Naive thymus-derived CD4-positive, alpha-beta T cell (primary cell): ENCODE results near the gene SH3BP5. TPM values are rescaled to one million over a fixed set of nuclear protein-coding genes. Genes with fewer than 3 reads are reported as not detected.

ENCODE experiments used
- ATAC-seq: fragments of 150-1000 bp; cut with Tn5 transposase; 2 replicates; pipeline ENCODE4 v1.10.0; 2021; ENCODE audit warnings: mild to moderate bottlenecking, moderate library complexity
- CTCF ChIA-PET: fragments of 350-600 bp; sonication (Branson Sonifier 250); formaldehyde crosslinking; loops from one replicate; lab custom pipeline; 2021; ENCODE audit warnings: antibody characterized with exemption; lab: Charles Lee
- POLR2A ChIA-PET: fragments of 350-600 bp; sonication (Branson Sonifier 250); formaldehyde crosslinking; loops from one replicate; lab custom pipeline; 2021; ENCODE audit warnings: antibody characterized with exemption, inconsistent platforms; lab: Charles Lee
- DNase-seq, 9 donors: peaks; one replicate each; pipeline versions ENCODE4 v3.0.0 to v3.0.0-alpha.2; 2020 to 2022; ENCODE audit warnings: mixed read lengths in 1 of 9
- H3K27ac ChIP-seq: one replicate; pipeline ENCODE4 v1.7.0; 2013; ENCODE audit warnings: mild to moderate bottlenecking, low read depth, low read length, moderate library complexity
- H3K27me3 ChIP-seq, 2 donors: one replicate each; pipeline ENCODE4 v1.7.0; 2013; ENCODE audit warnings: low read length in 2 of 2, mild to moderate bottlenecking in 2 of 2, moderate library complexity in 2 of 2; ENCODE audit not compliant: control insufficient read depth in 2 of 2, insufficient read depth in 2 of 2
- H3K36me3 ChIP-seq, 3 experiments: 1 replicate in 2 of 3; 2 replicates in 1 of 3; pipeline ENCODE4 v1.7.0; 2013; ENCODE audit warnings: low read length in 3 of 3, mild to moderate bottlenecking in 3 of 3, moderate library complexity in 1 of 3; ENCODE audit not compliant: insufficient read depth in 3 of 3, control insufficient read depth in 2 of 3
- H3K4me1 ChIP-seq, 2 donors: one replicate each; pipeline ENCODE4 v1.7.0; 2013; ENCODE audit warnings: low read length in 2 of 2, mild to moderate bottlenecking in 2 of 2, moderate library complexity in 1 of 2; ENCODE audit not compliant: control insufficient read depth in 2 of 2, insufficient read depth in 2 of 2
- H3K4me3 ChIP-seq: 2 replicates; pipeline ENCODE4 v1.7.0; 2013; ENCODE audit warnings: mild to moderate bottlenecking, low read length
- H3K9me3 ChIP-seq, 3 experiments: 1 replicate in 2 of 3; 2 replicates in 1 of 3; pipeline ENCODE4 v1.7.0; 2013; ENCODE audit warnings: low read length in 3 of 3; ENCODE audit not compliant: control insufficient read depth in 2 of 3
- H3K27ac Mint-ChIP-seq, 9 donors: one replicate each; pipeline ENCODE4 v1.8.0; 2020 to 2022; ENCODE audit warnings: mixed read lengths in 9 of 9, mild to moderate bottlenecking in 8 of 9, moderate library complexity in 5 of 9, inconsistent platforms in 2 of 9
- H3K27me3 Mint-ChIP-seq, 5 donors: one replicate each; pipeline ENCODE4 v1.8.0; 2021 to 2022; ENCODE audit warnings: mixed read lengths in 5 of 5, mild to moderate bottlenecking in 1 of 5
- H3K36me3 Mint-ChIP-seq, 5 donors: one replicate each; pipeline ENCODE4 v1.8.0; 2020 to 2022; ENCODE audit warnings: mixed read lengths in 5 of 5, mild to moderate bottlenecking in 3 of 5, inconsistent platforms in 1 of 5
- H3K4me1 Mint-ChIP-seq, 7 donors: one replicate each; pipeline ENCODE4 v1.8.0; 2020 to 2022; ENCODE audit warnings: mixed read lengths in 7 of 7, mild to moderate bottlenecking in 3 of 7, inconsistent platforms in 1 of 7
- H3K4me3 Mint-ChIP-seq, 10 donors: one replicate each; pipeline ENCODE4 v1.8.0; 2020 to 2022; ENCODE audit warnings: mild to moderate bottlenecking in 10 of 10, mixed read lengths in 10 of 10, moderate library complexity in 6 of 10, inconsistent platforms in 2 of 10
- H3K9me3 Mint-ChIP-seq, 11 donors: one replicate each; pipeline ENCODE4 v1.8.0; 2020 to 2022; ENCODE audit warnings: mixed read lengths in 11 of 11, mild to moderate bottlenecking in 4 of 11, inconsistent platforms in 1 of 11, moderate library complexity in 1 of 11
- intact Hi-C, 2 donors: fragments of 100-400 bp; cut with micrococcal nuclease; formaldehyde crosslinking; loops; one replicate each; pipeline ENCODE4 v1.15.1; 2023
- polyA plus RNA-seq, 2 donors: library from polyadenylated mRNA; unstranded; fragments of 300-500 nt; fragmentation: Illumina TruSeq; gene quantifications; one replicate each; pipeline ENCODE4 v1.2.3, GENCODE V29; 2021
- total RNA-seq, 6 experiments: library from RNA in 5 of 6; stranded (reverse) in 5 of 6; gene quantifications; 1 replicate in 5 of 6; 2 replicates in 1 of 6; pipeline ENCODE4 v1.2.3 and lab custom pipeline; 2021 to 2026

The SH3BP5 gene
- total and polyA plus RNA-seq, 7 experiments from 2014 or later = 18.5 to 64.7 (median 39.5) TPM

GRCh38 chr3:15269091-15269989 lies 63.0 kb downstream of the SH3BP5 start:
- Mint-ChIP-seq H3K9me3 (no peaks in the 10 kb centered on the region), H3K36me3 (peaks cover 0 to 28% (median 5%) of the 10 kb centered on the region in 5 donors), H3K27me3 (peaks cover 0 to 3% (median 0%) of the 10 kb centered on the region in 5 donors), H3K27ac (peak overlapping the region; percentile 69 to 90 (median 80)), H3K4me1 (peaks cover 57 to 91% (median 76%) of the 10 kb centered on the region in 7 donors), H3K4me3 (peak overlapping the region; percentile 61 to 81 (median 70))
- DNase-seq = peak; percentile 43 to 83 (median 60)
- H3K36me3 ChIP-seq = peaks cover 0 to 5% (median 5%) of the 10 kb centered on the region in 3 experiments
- intact Hi-C loops = loop anchor here in 1 of 2 donors (1.0 to 2.0 kb wide), 2 partner anchors 63 to 332 kb away; partner anchors contain the start of genes BTD, CAPN7 and HACL1
- H3K4me1 ChIP-seq = peaks cover 55 to 77% of the 10 kb centered on the region in 2 donors
- ChIA-PET CTCF (interaction anchor here (0.6 to 7.0 kb wide), 18 partner anchors 10 to 138 kb away, joined by 3 to 139 read pairs (median 8); partner anchors contain the start of genes CAPN7 and SH3BP5), POLR2A (interaction anchor here (0.7 to 4.1 kb wide), 13 partner anchors 22 to 108 kb away, joined by 3 to 17 read pairs (median 6); partner anchors contain the start of genes CAPN7 and SH3BP5)
- peak; percentile 64 for ATAC-seq
- no peaks in the 10 kb centered on the region for H3K9me3 ChIP-seq
- no peak overlapping the region for H3K4me3 ChIP-seq
- peak overlapping the region; percentile 28 for H3K27ac ChIP-seq
- no peaks in the 10 kb centered on the region for H3K27me3 ChIP-seq

- intact Hi-C loops = loop anchor here (1.0 to 2.0 kb wide), 6 partner anchors 42 to 289 kb away; partner anchors contain the start of genes SH3BP5 (in 2 of the 2) and CAPN7 (in 1 of the 2)
- Histone ChIP-seq H3K27me3 (no peaks in the 10 kb centered on the region), H3K36me3 (peaks cover 0 to 5% (median 5%) of the 10 kb centered on the region in 3 experiments), H3K27ac (no peak overlapping the region), H3K4me1 (peaks cover 54 to 69% of the 10 kb centered on the region in 2 donors), H3K4me3 (peak overlapping the region; percentile 4), H3K9me3 (no peaks in the 10 kb centered on the region)
- ChIA-PET POLR2A (interaction anchor here (0.9 to 4.1 kb wide), 12 partner anchors 12 to 111 kb away, joined by 3 to 17 read pairs (median 8); partner anchors contain the start of genes CAPN7 and SH3BP5), CTCF (interaction anchor here (0.7 to 7.0 kb wide), 40 partner anchors 11 to 200 kb away, joined by 3 to 139 read pairs (median 5); partner anchors contain the start of genes CAPN7 and SH3BP5)
- H3K9me3 Mint-ChIP-seq = no peaks in the 10 kb centered on the region
- peak overlapping the region in 9 of 10 donors; percentile 8 to 72 (median 56) for H3K4me3 Mint-ChIP-seq
- H3K27me3 Mint-ChIP-seq = peaks cover 0 to 3% (median 0%) of the 10 kb centered on the region in 5 donors
- ATAC-seq (peak; percentile 56), DNase-seq (peak; percentile 75 to 88 (median 82))
- H3K36me3 Mint-ChIP-seq = peaks cover 0 to 20% (median 5%) of the 10 kb centered on the region in 5 donors
- peak overlapping the region; percentile 32 to 84 (median 70) for H3K27ac Mint-ChIP-seq
- H3K4me1 Mint-ChIP-seq = peaks cover 45 to 90% (median 73%) of the 10 kb centered on the region in 7 donors
Measured at GRCh38 chr3:15268033-15268631, 64.3 kb downstream of the SH3BP5 start.

- CTCF ChIA-PET = interaction anchor here (0.7 to 7.0 kb wide), 40 partner anchors 10 to 162 kb away, joined by 3 to 139 read pairs (median 5); partner anchors contain the start of genes CAPN7 and SH3BP5
- H3K27ac ChIP-seq = no peak overlapping the region
- POLR2A ChIA-PET = interaction anchor here (0.9 to 4.1 kb wide), 12 partner anchors 11 to 135 kb away, joined by 3 to 17 read pairs (median 8); partner anchors contain the start of genes CAPN7 and SH3BP5
- H3K9me3 Mint-ChIP-seq = no peaks in the 10 kb centered on the region
- peaks cover 0 to 3% (median 0%) of the 10 kb centered on the region in 5 donors for H3K27me3 Mint-ChIP-seq
- peaks cover 42 to 84% (median 66%) of the 10 kb centered on the region in 7 donors for H3K4me1 Mint-ChIP-seq
- H3K4me3 Mint-ChIP-seq = peak overlapping the region in 3 of 10 donors; percentile 8 to 72 (median 57)
- DNase-seq (peak in 1 of 9 donors; percentile 19), ATAC-seq (no peak)
- H3K9me3 ChIP-seq = no peaks in the 10 kb centered on the region
- no peaks in the 10 kb centered on the region for H3K27me3 ChIP-seq
- peak overlapping the region in 5 of 9 donors; percentile 32 to 76 (median 71) for H3K27ac Mint-ChIP-seq
- H3K36me3 ChIP-seq = peaks cover 0 to 5% (median 5%) of the 10 kb centered on the region in 3 experiments
- intact Hi-C loops = no loop called here
- H3K36me3 Mint-ChIP-seq = peaks cover 0 to 20% (median 5%) of the 10 kb centered on the region in 5 donors
- peaks cover 54 to 63% of the 10 kb centered on the region in 2 donors for H3K4me1 ChIP-seq
- no peak overlapping the region for H3K4me3 ChIP-seq
Measured at GRCh38 chr3:15267502-15267901, 64.9 kb downstream of the SH3BP5 start.

GRCh38 chr3:15266510-15267376 lies 65.6 kb downstream of the SH3BP5 start:
- Mint-ChIP-seq H3K27ac (peak overlapping the region in 6 of 9 donors; percentile 17 to 78 (median 70)), H3K4me3 (no peak overlapping the region), H3K36me3 (peaks cover 0 to 20% (median 5%) of the 10 kb centered on the region in 5 donors), H3K9me3 (no peaks in the 10 kb centered on the region), H3K27me3 (peaks cover 0 to 2% (median 0%) of the 10 kb centered on the region in 5 donors), H3K4me1 (peaks cover 35 to 78% (median 60%) of the 10 kb centered on the region in 7 donors)
- no peak for ATAC-seq
- ChIA-PET CTCF (interaction anchor here (0.6 to 7.0 kb wide), 16 partner anchors 18 to 151 kb away, joined by 3 to 139 read pairs (median 11); partner anchors contain the start of genes CAPN7 and SH3BP5), POLR2A (interaction anchor here (0.9 to 4.1 kb wide), 11 partner anchors 10 to 136 kb away, joined by 3 to 17 read pairs (median 7); partner anchors contain the start of genes CAPN7 and SH3BP5)
- peaks cover 47 to 56% of the 10 kb centered on the region in 2 donors for H3K4me1 ChIP-seq
- H3K4me3 ChIP-seq = no peak overlapping the region
- H3K36me3 ChIP-seq = peaks cover 0 to 9% (median 9%) of the 10 kb centered on the region in 3 experiments
- DNase-seq = no peak
- intact Hi-C loops = no loop called here
- no peak overlapping the region for H3K27ac ChIP-seq
- no peaks in the 10 kb centered on the region for H3K9me3 ChIP-seq
- H3K27me3 ChIP-seq = no peaks in the 10 kb centered on the region
